Spleen (tissue), 11 donors: ENCODE measurements around the gene PHB1. TPM values are rescaled to one million over a fixed set of nuclear protein-coding genes. Genes with fewer than 3 reads are reported as not detected.

Experiments
- DNase-seq: peaks from one replicate; pipeline ENCODE4 v3.0.0-alpha.2; 2020
- H3K27ac ChIP-seq, 8 donors: fragments of 200-600 bp; sonication (generic) in 7 of 8; 1 replicate in 4 of 8; 2 replicates in 4 of 8; pipeline versions ENCODE4 v1.5.0 to v1.8.0; 2016 to 2021; ENCODE audit warnings: inconsistent platforms in 4 of 8, mild to moderate bottlenecking in 4 of 8, moderate library complexity in 1 of 8
- H3K27me3 ChIP-seq, 7 donors: fragments of 200-600 bp; sonication (generic) in 6 of 7; replicated peaks in 1 of 7; 1 replicate in 4 of 7; 2 replicates in 3 of 7; pipeline versions ENCODE4 v1.5.0 to v1.8.0; 2016 to 2021; ENCODE audit warnings: inconsistent platforms in 3 of 7, mild to moderate bottlenecking in 1 of 7
- H3K36me3 ChIP-seq, 6 donors: fragments of 200-600 bp; sonication (generic) in 5 of 6; 1 replicate in 4 of 6; 2 replicates in 2 of 6; pipeline versions ENCODE4 v1.5.0 to v1.8.0; 2016 to 2021; ENCODE audit warnings: inconsistent platforms in 2 of 6
- H3K4me1 ChIP-seq, 6 donors: fragments of 200-600 bp; sonication (generic) in 5 of 6; 1 replicate in 3 of 6; 2 replicates in 3 of 6; pipeline versions ENCODE4 v1.5.0 to v1.8.0; 2016 to 2021; ENCODE audit warnings: inconsistent platforms in 3 of 6
- H3K4me3 ChIP-seq, 8 donors: fragments of 200-600 bp; sonication (generic) in 7 of 8; 1 replicate in 4 of 8; 2 replicates in 4 of 8; pipeline versions ENCODE4 v1.5.0 to v1.8.0; 2016 to 2021; ENCODE audit warnings: inconsistent platforms in 4 of 8, mild to moderate bottlenecking in 4 of 8, moderate library complexity in 2 of 8
- H3K9me3 ChIP-seq, 8 donors: fragments of 200-600 bp; sonication (generic) in 7 of 8; 1 replicate in 4 of 8; 2 replicates in 4 of 8; pipeline versions ENCODE4 v1.5.0 to v1.8.0; 2016 to 2021; ENCODE audit warnings: inconsistent platforms in 4 of 8
- POLR2A ChIP-seq, 3 donors: fragments of 450-650 bp; IDR thresholded peaks; one replicate each; pipeline ENCODE4 v1.5.1; 2017; ENCODE audit warnings: antibody characterized with exemption in 3 of 3, mild to moderate bottlenecking in 1 of 3
- POLR2AphosphoS5 ChIP-seq, 3 donors: sonication (generic); formaldehyde crosslinking; IDR thresholded peaks; one replicate each; pipeline ENCODE4 v1.5.1; 2017; ENCODE audit warnings: antibody characterized with exemption in 3 of 3
- WGBS, 5 donors: extraction: QIAGEN DNeasy Blood & Tissue Kit in 3 of 5; methylation state at CpG; one replicate each; pipeline versions ENCODE4 v1.1.5 to v1.1.7; 2013 to 2018; 5-methylcytosine and 5-hydroxymethylcytosine counted together
- intact Hi-C: fragments of 100-400 bp; cut with DNase I; formaldehyde crosslinking; loops from one replicate; pipeline ENCODE4 v1.15.0; 2023; ENCODE audit warnings: low total_unique reads
- polyA plus RNA-seq, 3 donors: library from polyadenylated mRNA; stranded (reverse); fragments of 200-250 nt; gene quantifications; one replicate each; pipeline ENCODE4 v1.2.1, GENCODE V29; 2013
- total RNA-seq, 7 donors: library from RNA; depleted of rRNA in 3 of 7; stranded (reverse); fragments of >200 nt in 3 of 7; fragmentation: NEBNext Ultra II Directional in 4 of 7; extraction: Animal tissue kit (Norgen Biotek cat#: 25700) in 4 of 7; gene quantifications; one replicate each; pipeline versions ENCODE4 v1.1.0 to v1.2.1, GENCODE V29; 2016 to 2021
- TF ChIP-seq, protein P1 (sequence below), 11 experiments: fragments of 200-600 bp in 7 of 11; fragments of 450-650 bp in 4 of 11; sonication (generic) in 4 of 11; IDR thresholded peaks in 8 of 11; conservative IDR thresholded peaks in 3 of 11; 1 replicate in 7 of 11; 2 replicates in 4 of 11; pipeline versions ENCODE4 v1.4.0 to v1.8.0; 2016 to 2021; ENCODE audit warnings: antibody characterized with exemption in 11 of 11, inconsistent platforms in 4 of 11, mild to moderate bottlenecking in 1 of 11
- donor health status: healthy with polysubstance abuse.
- donor health status: DM: no; HTN: no; CAD: no; lungs with moderate emphysema.
- donor health status: DM: no; HTN: no; CAD: no.
- donor health status: Bipolar disorder and iron deficiency.
- donor health status: healthy.
- donor health status: DM: no; HTN: no; CAD: no.
- donor health status: DM: yes; HTN: yes; CAD: no.

Gene PHB1
- total and polyA plus RNA-seq, 10 donors: 49.4 to 109 (median 71.4) TPM

DNA sequence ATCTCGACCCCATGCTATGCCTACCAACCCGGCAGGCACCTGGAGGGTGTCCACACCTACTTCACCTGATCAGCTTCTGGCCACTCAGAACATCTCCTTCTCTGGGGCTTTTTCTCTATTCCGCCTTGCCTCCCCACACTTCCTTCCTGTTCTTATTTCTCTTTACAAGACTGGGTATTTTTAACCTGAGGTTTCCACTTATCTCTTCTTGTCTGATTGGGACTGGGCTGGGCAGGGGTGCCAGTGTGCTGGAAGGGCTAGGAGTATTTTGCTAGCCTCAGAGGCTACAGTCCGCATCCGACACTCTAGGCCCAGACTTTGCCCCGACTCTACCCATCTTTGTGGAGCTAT lies 26.4 kb downstream of the PHB1 start:
- Histone ChIP-seq H3K9me3 (no peaks in the 10 kb centered on the region), H3K4me1 (peaks cover 38 to 65% (median 51%) of the 10 kb centered on the region in 6 donors), H3K4me3 (peak overlapping the region in 1 of 8 donors; percentile 46), H3K27me3 (no peaks in the 10 kb centered on the region), H3K27ac (peak overlapping the region; percentile 61 to 94 (median 88)), H3K36me3 (no peaks in the 10 kb centered on the region)
- TF ChIP-seq POLR2AphosphoS5 (IDR thresholded peaks at IDR 0.05): peak in 2 of 3 donors; percentile 29 to 46
- TF ChIP-seq, protein P1, sequence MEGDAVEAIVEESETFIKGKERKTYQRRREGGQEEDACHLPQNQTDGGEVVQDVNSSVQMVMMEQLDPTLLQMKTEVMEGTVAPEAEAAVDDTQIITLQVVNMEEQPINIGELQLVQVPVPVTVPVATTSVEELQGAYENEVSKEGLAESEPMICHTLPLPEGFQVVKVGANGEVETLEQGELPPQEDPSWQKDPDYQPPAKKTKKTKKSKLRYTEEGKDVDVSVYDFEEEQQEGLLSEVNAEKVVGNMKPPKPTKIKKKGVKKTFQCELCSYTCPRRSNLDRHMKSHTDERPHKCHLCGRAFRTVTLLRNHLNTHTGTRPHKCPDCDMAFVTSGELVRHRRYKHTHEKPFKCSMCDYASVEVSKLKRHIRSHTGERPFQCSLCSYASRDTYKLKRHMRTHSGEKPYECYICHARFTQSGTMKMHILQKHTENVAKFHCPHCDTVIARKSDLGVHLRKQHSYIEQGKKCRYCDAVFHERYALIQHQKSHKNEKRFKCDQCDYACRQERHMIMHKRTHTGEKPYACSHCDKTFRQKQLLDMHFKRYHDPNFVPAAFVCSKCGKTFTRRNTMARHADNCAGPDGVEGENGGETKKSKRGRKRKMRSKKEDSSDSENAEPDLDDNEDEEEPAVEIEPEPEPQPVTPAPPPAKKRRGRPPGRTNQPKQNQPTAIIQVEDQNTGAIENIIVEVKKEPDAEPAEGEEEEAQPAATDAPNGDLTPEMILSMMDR (IDR thresholded peaks at IDR 0.05 in 8 of 11, conservative IDR thresholded peaks at IDR 0.05 in 3 of 11): no peak
- 31 to 44% (median 38%) methylated on average over 6 of the region's 6 CpGs for WGBS, 5 donors
- DNase-seq: no peak
- intact Hi-C loops: no loop called here

DNA sequence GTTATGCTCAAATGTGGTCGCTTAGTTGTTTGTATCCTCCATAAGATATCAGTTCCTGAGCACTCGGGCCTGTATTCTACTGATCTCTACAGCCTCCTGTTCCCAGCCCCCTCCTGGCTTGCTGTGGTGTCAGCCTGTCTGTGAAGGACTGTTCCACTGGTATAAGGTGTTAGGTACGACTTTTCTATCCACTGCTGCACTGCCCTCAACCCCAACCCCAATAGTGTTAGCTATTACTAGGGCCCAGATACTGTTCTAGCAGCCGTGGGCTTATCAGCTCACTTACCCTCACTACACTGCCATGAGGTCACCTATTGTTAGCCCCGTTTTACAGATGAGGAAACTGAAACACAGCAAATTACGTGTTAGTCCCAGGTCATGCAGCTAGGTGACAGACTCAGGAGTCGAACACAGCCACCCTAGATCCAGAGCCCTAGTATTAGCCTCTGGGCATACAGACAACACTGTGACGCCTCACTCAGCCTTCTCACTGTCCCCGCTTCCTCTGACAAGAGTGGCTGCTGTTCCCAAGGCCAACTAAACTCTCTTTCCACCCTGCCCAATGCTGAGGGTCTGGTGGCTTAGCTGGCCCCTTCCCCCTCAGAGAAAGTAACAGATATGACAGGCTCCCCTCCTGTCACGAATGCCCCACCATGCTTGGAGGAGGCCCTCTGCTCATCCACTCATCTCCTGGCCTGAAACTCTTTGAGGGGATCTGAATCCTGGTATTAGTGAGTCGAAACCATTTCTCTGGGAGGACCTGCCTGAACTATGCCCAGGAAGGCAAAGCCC lies 27.0 kb downstream of the PHB1 start:
- H3K27me3 ChIP-seq: no peaks in the 10 kb centered on the region
- intact Hi-C loops: no loop called here
- no peaks in the 10 kb centered on the region for H3K36me3 ChIP-seq
- no peak for DNase-seq
- WGBS, 5 donors: 57 to 75% (median 69%) methylated on average over 11 of the region's 11 CpGs
- peak overlapping the region in 1 of 8 donors; percentile 46 for H3K4me3 ChIP-seq
- H3K9me3 ChIP-seq: no peaks in the 10 kb centered on the region
- peaks cover 38 to 59% (median 49%) of the 10 kb centered on the region in 6 donors for H3K4me1 ChIP-seq
- TF ChIP-seq, protein P1 (IDR thresholded peaks at IDR 0.05 in 8 of 11, conservative IDR thresholded peaks at IDR 0.05 in 3 of 11): no peak
- TF ChIP-seq POLR2A (IDR thresholded peaks at IDR 0.05) (no peak), POLR2AphosphoS5 (IDR thresholded peaks at IDR 0.05) (no peak)
- peak overlapping the region; percentile 61 to 94 (median 88) for H3K27ac ChIP-seq

DNA sequence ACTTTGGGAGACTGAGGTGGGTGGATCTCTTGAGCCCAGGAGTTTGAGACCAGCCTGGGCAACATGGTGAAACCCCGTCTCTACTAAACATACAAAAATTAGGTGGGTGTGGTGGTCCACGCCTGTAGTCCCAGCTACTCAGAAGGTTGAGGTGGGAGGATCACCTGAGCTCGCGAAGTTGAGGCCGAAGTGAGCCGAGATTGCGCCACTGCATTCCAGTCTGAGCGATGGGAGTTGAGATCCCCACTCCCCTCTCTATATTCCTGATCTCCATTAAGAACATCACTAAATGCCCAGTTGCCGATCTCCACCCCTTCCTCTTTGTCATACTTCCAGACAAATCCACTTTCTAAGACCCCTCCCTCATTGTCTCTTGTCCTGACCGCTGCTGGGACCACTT lies 28.3 kb downstream of the PHB1 start:
- DNase-seq: no peak
- 92 to 96% (median 93%) methylated on average over 10 of the region's 10 CpGs for WGBS, 5 donors
- Histone ChIP-seq H3K27ac (no peak overlapping the region), H3K4me1 (peaks cover 36 to 46% (median 42%) of the 10 kb centered on the region in 6 donors), H3K4me3 (no peak overlapping the region), H3K36me3 (no peaks in the 10 kb centered on the region), H3K9me3 (no peaks in the 10 kb centered on the region), H3K27me3 (no peaks in the 10 kb centered on the region)
- no peak for TF ChIP-seq POLR2A (IDR thresholded peaks at IDR 0.05)
- TF ChIP-seq, protein P1 (IDR thresholded peaks at IDR 0.05 in 8 of 11, conservative IDR thresholded peaks at IDR 0.05 in 3 of 11): no peak
- TF ChIP-seq POLR2AphosphoS5 (IDR thresholded peaks at IDR 0.05): no peak
- intact Hi-C loops: no loop called here

DNA sequence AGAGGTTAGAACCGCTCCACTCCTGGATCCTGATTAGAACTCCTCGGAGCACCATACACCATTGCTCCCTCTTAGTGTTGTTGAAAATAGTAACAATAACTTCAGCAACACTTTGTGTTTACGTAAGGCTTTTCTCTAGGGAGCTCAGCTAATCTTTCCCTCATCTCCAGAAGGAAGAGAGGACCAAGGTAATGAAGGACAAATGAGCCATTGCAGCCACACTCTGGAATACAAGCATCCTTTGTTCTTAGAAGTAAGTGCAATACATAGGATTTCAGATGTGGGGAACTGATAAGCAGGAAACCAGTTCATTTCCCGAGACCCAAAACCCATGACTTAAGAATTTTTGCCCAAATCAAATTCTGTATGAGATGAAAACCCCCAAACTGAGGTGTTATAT lies 29.7 kb downstream of the PHB1 start:
- no peak for DNase-seq
- Histone ChIP-seq H3K27ac (no peak overlapping the region), H3K9me3 (no peaks in the 10 kb centered on the region), H3K4me3 (no peak overlapping the region), H3K27me3 (no peaks in the 10 kb centered on the region), H3K36me3 (no peaks in the 10 kb centered on the region), H3K4me1 (peaks cover 22 to 37% (median 28%) of the 10 kb centered on the region in 6 donors)
- intact Hi-C loops: no loop called here
- TF ChIP-seq POLR2A (IDR thresholded peaks at IDR 0.05): no peak
- TF ChIP-seq POLR2AphosphoS5 (IDR thresholded peaks at IDR 0.05): no peak
- TF ChIP-seq, protein P1 (IDR thresholded peaks at IDR 0.05 in 8 of 11, conservative IDR thresholded peaks at IDR 0.05 in 3 of 11): no peak
- WGBS, 5 donors: 86 to 95% (median 90%) methylated on average over 4 of the region's 4 CpGs
